Common myeloid progenitor, CD34-positive (primary cell): ENCODE measurements around the gene FAM161A.

Source experiments
- CTCF ChIA-PET: fragments of 350-600 bp; sonication (Branson Sonifier 250); formaldehyde crosslinking; loops from one replicate; lab custom pipeline; 2021; ENCODE audit warnings: antibody characterized with exemption; lab: Charles Lee
- POLR2A ChIA-PET: fragments of 350-600 bp; sonication (Branson Sonifier 250); formaldehyde crosslinking; loops from one replicate; lab custom pipeline; 2021; ENCODE audit warnings: antibody characterized with exemption; lab: Charles Lee
- DNase-seq, 3 donors: peaks; one replicate each; pipeline versions ENCODE4 v3.0.0 to v3.0.0-alpha.2; 2013
- H3K27ac ChIP-seq, 2 experiments: 1 replicate in 1 of 2; 2 replicates in 1 of 2; pipeline ENCODE4 v1.7.0; 2013; ENCODE audit warnings: inconsistent platforms in 2 of 2, low read length in 2 of 2, mild to moderate bottlenecking in 2 of 2, low read depth in 1 of 2, moderate library complexity in 1 of 2; ENCODE audit not compliant: severe bottlenecking in 2 of 2, insufficient read depth in 1 of 2, poor library complexity in 1 of 2
- H3K27me3 ChIP-seq, 5 experiments: replicated peaks in 2 of 5; 1 replicate in 3 of 5; 2 replicates in 2 of 5; pipeline versions ENCODE4 v1.6.1 to v1.7.0; 2013; ENCODE audit warnings: low read length in 4 of 5, mild to moderate bottlenecking in 2 of 5, moderate library complexity in 2 of 5, inconsistent platforms in 1 of 5; ENCODE audit not compliant: insufficient read depth in 5 of 5, control insufficient read depth in 4 of 5
- H3K36me3 ChIP-seq, 4 experiments: 1 replicate in 2 of 4; 2 replicates in 2 of 4; pipeline versions ENCODE4 v1.6.1 to v1.7.0; 2013; ENCODE audit warnings: low read length in 3 of 4, control low read depth in 1 of 4, mild to moderate bottlenecking in 1 of 4; ENCODE audit not compliant: control insufficient read depth in 4 of 4, insufficient read depth in 4 of 4
- H3K4me1 ChIP-seq, 4 experiments: 1 replicate in 3 of 4; 2 replicates in 1 of 4; pipeline versions ENCODE4 v1.6.1 to v1.7.1; 2013; ENCODE audit warnings: low read length in 3 of 4, mild to moderate bottlenecking in 3 of 4, control low read depth in 1 of 4, inconsistent platforms in 1 of 4, moderate library complexity in 1 of 4; ENCODE audit not compliant: control insufficient read depth in 4 of 4, insufficient read depth in 4 of 4; ENCODE audit errors: control extremely low read depth in 1 of 4
- H3K4me3 ChIP-seq, 7 experiments: 1 replicate in 4 of 7; 2 replicates in 3 of 7; pipeline versions ENCODE4 v1.5.1 to v1.7.0; 2013; ENCODE audit warnings: mild to moderate bottlenecking in 7 of 7, low read length in 6 of 7, moderate library complexity in 6 of 7, inconsistent platforms in 2 of 7, low read depth in 2 of 7, control low read depth in 1 of 7; ENCODE audit not compliant: insufficient read depth in 4 of 7, control insufficient read depth in 1 of 7; ENCODE audit errors: extremely low read depth in 1 of 7
- H3K9me3 ChIP-seq, 5 experiments: 1 replicate in 4 of 5; 2 replicates in 1 of 5; pipeline versions ENCODE4 v1.6.1 to v1.7.1; 2013; ENCODE audit warnings: low read length in 4 of 5, mild to moderate bottlenecking in 2 of 5, inconsistent platforms in 1 of 5, low read depth in 1 of 5, moderate library complexity in 1 of 5; ENCODE audit not compliant: control insufficient read depth in 4 of 5, insufficient read depth in 2 of 5; ENCODE audit errors: control extremely low read depth in 1 of 5
- WGBS: methylation state at CpG from one replicate; pipeline ENCODE4 v1.1.5; 2013; ENCODE audit not compliant: insufficient coverage; 5-methylcytosine and 5-hydroxymethylcytosine counted together

FAM161A gene

DNA sequence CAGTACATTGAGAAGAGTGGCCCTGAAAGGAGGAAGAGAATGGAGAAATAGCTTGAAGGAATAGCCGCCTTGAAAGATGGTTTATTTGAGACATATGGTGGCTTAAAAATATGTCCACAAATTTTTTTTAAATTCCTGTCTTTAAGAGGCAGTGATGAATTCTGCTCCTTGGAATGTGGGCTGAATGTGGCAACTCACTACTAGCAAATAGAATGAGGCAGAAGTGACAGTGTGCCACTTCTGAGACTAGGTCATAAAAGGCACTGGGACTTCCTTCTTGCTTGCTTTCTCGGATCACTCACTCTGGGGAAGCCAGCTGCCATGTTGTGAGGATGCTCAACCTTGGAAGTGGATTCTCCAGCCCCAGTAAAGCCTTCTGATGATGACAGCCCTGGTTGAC, 67.0 kb downstream of the FAM161A start:
- Histone ChIP-seq H3K36me3 (no peaks in the 10 kb centered on the region), H3K9me3 (no peaks in the 10 kb centered on the region), H3K4me1 (no peaks in the 10 kb centered on the region), H3K4me3 (no peak overlapping the region), H3K27ac (no peak overlapping the region), H3K27me3 (no peaks in the 10 kb centered on the region)
- 83% methylated on average over 1 of the region's 2 CpGs for WGBS
- ChIA-PET CTCF (no interaction called here), POLR2A (no interaction called here)
- DNase-seq: no peak

DNA sequence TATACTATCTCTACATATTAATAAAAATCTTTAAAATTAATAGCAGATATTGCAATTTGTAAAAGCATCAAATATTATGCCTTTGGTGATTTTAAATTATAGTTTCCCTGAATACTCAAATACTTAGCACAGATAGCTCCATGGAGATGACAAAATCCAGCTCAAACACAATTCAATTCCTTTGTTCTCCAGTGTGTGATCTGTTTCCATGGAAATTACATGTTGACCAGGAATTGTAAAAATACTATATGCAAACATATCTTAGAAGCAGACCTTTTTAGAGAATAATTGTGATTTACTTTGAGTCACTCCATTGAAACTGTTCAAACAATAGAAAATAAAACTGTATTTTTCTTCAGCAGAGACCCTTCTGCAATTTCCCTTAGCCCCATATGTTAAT, 68.3 kb downstream of the FAM161A start:
- Histone ChIP-seq H3K36me3 (no peaks in the 10 kb centered on the region), H3K4me3 (no peak overlapping the region), H3K4me1 (no peaks in the 10 kb centered on the region), H3K27ac (no peak overlapping the region), H3K27me3 (no peaks in the 10 kb centered on the region), H3K9me3 (peaks cover 0 to 7% (median 0%) of the 10 kb centered on the region in 5 experiments)
- CTCF ChIA-PET: interaction anchor here (1.3 kb wide), 1 partner anchor 10 kb away, joined by 4 read pairs; no protein-coding TSS in a partner anchor
- no peak for DNase-seq
- POLR2A ChIA-PET: no interaction called here

DNA sequence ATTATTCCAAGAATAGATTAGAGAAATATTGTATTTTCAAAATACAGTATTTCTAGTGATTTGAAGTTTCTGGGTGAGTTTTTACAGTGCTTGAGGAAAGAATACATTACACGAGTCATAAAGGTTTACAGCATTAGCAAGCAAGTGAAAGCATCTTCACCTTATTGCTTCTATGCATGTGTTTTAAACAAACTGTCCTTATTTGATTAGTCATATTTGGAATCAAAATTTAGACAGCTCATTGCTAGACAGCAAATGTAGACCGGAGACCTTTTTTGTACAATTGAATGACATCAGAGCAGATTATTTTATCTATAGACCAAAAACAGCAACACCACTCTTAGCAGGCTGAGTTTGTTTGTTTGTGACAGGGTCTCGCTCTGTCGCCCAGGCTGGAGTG, 69.2 kb downstream of the FAM161A start:
- H3K9me3 ChIP-seq: peaks cover 0 to 9% (median 0%) of the 10 kb centered on the region in 5 experiments
- CTCF ChIA-PET: interaction anchor here (1.3 kb wide), 1 partner anchor 11 kb away, joined by 4 read pairs; no protein-coding TSS in a partner anchor
- H3K36me3 ChIP-seq: no peaks in the 10 kb centered on the region
- H3K27ac ChIP-seq: no peak overlapping the region
- 92% methylated on average over 3 of the region's 4 CpGs for WGBS
- POLR2A ChIA-PET: no interaction called here
- no peak for DNase-seq
- no peak overlapping the region for H3K4me3 ChIP-seq
- H3K4me1 ChIP-seq: no peaks in the 10 kb centered on the region
- H3K27me3 ChIP-seq: no peaks in the 10 kb centered on the region

DNA sequence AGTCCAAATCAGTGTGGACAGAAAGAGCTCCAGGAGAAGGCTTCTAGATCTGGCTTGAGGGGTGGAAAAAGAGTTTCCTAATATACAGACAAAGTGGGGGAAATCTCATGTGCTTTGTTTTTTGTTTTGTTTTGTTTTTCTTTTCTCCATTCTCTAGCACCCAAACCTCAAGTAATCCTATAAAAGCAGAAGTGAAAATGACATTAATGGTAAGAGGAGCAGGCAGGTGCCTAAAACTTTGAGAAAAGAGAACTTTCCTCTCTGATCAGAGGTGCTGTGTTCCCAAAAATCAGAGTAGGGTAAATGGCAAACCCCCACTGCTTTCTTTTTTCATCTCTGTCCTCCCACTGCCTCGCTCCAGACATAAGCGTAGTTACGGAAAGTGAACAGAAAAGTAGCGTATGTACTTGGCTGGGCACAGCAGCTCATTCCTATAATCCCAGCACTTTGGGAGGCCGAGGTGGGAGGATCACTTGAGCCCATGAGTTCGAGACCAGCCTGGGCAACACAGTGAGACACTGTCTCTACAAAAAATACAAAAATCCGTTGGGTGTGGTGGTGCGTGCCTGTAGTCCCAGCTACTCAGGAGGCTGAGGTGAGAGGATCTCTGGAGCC, 77.8 kb downstream of the FAM161A start:
- CTCF ChIA-PET: interaction anchor here (1.0 kb wide), 1 partner anchor 8 kb away, joined by 3 read pairs; no protein-coding TSS in a partner anchor
- Histone ChIP-seq H3K27ac (no peak overlapping the region), H3K9me3 (peaks cover 0 to 17% (median 2%) of the 10 kb centered on the region in 5 experiments), H3K36me3 (no peaks in the 10 kb centered on the region), H3K4me1 (no peaks in the 10 kb centered on the region), H3K4me3 (no peak overlapping the region), H3K27me3 (peaks cover 0 to 3% (median 0%) of the 10 kb centered on the region in 5 experiments)
- POLR2A ChIA-PET: no interaction called here
- WGBS: 99% methylated on average over 7 of the region's 8 CpGs
- DNase-seq: peak in 1 of 3 donors; percentile 10
